Upper lobe of left lung (tissue), 4 donors: ENCODE measurements around the gene ZFHX3.

Experiments
- CTCF ChIP-seq, 6 experiments: fragments of 450-650 bp in 4 of 6; fragments of 200-600 bp in 2 of 6; sonication (generic) in 2 of 6; IDR thresholded peaks; one replicate each; pipeline ENCODE4 v1.5.1; 2016 to 2019; ENCODE audit warnings: antibody characterized with exemption in 6 of 6
- POLR2A ChIP-seq, 4 donors: fragments of 450-650 bp; IDR thresholded peaks; one replicate each; pipeline ENCODE4 v1.5.1; 2016 to 2017; ENCODE audit warnings: antibody characterized with exemption in 4 of 4, mild to moderate bottlenecking in 2 of 4

- no peak for TF ChIP-seq CTCF (IDR thresholded peaks at IDR 0.05)
- no peak for TF ChIP-seq POLR2A (IDR thresholded peaks at IDR 0.05)
These were observed 138.7 kb downstream of the ZFHX3 start for GRCh38 chr16:72909196-72909595.
